B cell (primary cell): Measurements from ENCODE around the gene RPL19.

Experiments
- EZH2 ChIP-seq: IDR thresholded peaks from 2 replicates; pipeline ENCODE4 v1.6.1; 2012; ENCODE audit warnings: borderline replicate concordance, low read depth, mild to moderate bottlenecking, moderate library complexity, low read length; ENCODE audit not compliant: insufficient read depth, poor library complexity, severe bottlenecking
- TF ChIP-seq, protein P1 (sequence below): fragments of 200-600 bp; IDR thresholded peaks from one replicate; pipeline ENCODE4 v1.8.0; 2022; ENCODE audit warnings: antibody characterized with exemption, mild to moderate bottlenecking

DNA sequence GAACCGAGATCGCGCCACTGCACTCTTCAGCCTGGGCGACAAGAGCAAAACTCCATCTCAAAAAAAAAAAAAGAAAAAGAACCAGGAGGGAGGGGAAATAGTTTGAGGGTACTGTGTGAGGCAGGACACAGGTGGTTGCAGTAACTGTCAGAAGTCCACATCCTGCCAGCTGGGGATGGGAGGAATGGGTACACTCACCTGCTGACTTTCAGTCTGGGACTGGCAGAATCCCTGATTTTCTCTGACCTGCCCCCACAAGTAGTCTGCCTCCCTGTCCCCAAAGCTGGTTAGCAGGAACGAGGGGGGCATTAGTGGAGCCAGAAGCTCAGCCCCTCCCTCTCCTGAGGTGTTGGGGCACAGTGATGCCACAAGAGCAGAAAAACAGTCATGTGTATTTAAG, 27.0 kb upstream of the RPL19 start:
- TF ChIP-seq, protein P1, sequence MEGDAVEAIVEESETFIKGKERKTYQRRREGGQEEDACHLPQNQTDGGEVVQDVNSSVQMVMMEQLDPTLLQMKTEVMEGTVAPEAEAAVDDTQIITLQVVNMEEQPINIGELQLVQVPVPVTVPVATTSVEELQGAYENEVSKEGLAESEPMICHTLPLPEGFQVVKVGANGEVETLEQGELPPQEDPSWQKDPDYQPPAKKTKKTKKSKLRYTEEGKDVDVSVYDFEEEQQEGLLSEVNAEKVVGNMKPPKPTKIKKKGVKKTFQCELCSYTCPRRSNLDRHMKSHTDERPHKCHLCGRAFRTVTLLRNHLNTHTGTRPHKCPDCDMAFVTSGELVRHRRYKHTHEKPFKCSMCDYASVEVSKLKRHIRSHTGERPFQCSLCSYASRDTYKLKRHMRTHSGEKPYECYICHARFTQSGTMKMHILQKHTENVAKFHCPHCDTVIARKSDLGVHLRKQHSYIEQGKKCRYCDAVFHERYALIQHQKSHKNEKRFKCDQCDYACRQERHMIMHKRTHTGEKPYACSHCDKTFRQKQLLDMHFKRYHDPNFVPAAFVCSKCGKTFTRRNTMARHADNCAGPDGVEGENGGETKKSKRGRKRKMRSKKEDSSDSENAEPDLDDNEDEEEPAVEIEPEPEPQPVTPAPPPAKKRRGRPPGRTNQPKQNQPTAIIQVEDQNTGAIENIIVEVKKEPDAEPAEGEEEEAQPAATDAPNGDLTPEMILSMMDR, result no peak
- TF ChIP-seq EZH2, result no peak
